Neutrophil (primary cell): ENCODE results near the gene GARNL3.

Experiments used
- H3K27ac ChIP-seq: fragments of 200-600 bp; sonication (generic); 2 replicates; pipeline ENCODE4 v1.5.1; 2016; ENCODE audit warnings: mild to moderate bottlenecking, moderate library complexity
- H3K27me3 ChIP-seq: fragments of 200-600 bp; sonication (generic); 2 replicates; pipeline ENCODE4 v1.6.0; 2016; ENCODE audit warnings: mild to moderate bottlenecking
- H3K36me3 ChIP-seq: fragments of 200-600 bp; sonication (generic); 2 replicates; pipeline ENCODE4 v1.5.1; 2017
- H3K4me1 ChIP-seq, 2 experiments: fragments of 200-600 bp in 1 of 2; sonication (generic) in 1 of 2; 1 replicate in 1 of 2; 2 replicates in 1 of 2; pipeline versions ENCODE4 v1.5.1 to v1.6.1; 2013 to 2016; ENCODE audit warnings: low read depth in 1 of 2, low read length in 1 of 2, mild to moderate bottlenecking in 1 of 2, moderate library complexity in 1 of 2; ENCODE audit not compliant: control insufficient read depth in 1 of 2, insufficient read depth in 1 of 2
- H3K4me3 ChIP-seq, 2 experiments: fragments of 200-600 bp in 1 of 2; sonication (generic) in 1 of 2; 1 replicate in 1 of 2; 2 replicates in 1 of 2; pipeline ENCODE4 v1.5.1; 2013 to 2016; ENCODE audit warnings: low read depth in 1 of 2, low read length in 1 of 2, mild to moderate bottlenecking in 1 of 2, moderate library complexity in 1 of 2
- H3K9me3 ChIP-seq: fragments of 200-600 bp; sonication (generic); 2 replicates; pipeline ENCODE4 v1.5.1; 2016
- TF ChIP-seq, protein P1 (sequence below): fragments of 200-600 bp; sonication (generic); IDR thresholded peaks from 2 replicates; pipeline ENCODE4 v1.5.1; 2016; ENCODE audit warnings: antibody characterized with exemption

GARNL3 gene

DNA sequence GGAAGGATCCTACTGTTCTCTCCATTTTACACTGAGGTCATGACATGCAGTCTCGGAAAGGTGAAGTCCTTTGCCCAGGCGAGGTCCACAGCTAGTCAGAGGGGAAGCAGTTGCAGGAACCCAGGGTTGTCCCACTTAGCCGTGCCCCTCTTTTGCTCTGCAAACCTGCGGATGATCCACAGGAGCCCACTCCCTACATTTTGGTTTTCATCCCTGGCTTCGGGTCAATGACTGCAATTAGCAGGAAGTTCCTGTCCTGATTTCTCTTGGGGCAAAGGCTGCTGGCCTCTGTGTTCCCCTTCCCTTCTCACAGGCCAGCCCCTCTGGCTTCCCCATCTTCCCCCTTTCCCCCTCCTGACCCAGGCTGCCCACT, 133.7 kb downstream of the GARNL3 start:
- TF ChIP-seq, protein P1, sequence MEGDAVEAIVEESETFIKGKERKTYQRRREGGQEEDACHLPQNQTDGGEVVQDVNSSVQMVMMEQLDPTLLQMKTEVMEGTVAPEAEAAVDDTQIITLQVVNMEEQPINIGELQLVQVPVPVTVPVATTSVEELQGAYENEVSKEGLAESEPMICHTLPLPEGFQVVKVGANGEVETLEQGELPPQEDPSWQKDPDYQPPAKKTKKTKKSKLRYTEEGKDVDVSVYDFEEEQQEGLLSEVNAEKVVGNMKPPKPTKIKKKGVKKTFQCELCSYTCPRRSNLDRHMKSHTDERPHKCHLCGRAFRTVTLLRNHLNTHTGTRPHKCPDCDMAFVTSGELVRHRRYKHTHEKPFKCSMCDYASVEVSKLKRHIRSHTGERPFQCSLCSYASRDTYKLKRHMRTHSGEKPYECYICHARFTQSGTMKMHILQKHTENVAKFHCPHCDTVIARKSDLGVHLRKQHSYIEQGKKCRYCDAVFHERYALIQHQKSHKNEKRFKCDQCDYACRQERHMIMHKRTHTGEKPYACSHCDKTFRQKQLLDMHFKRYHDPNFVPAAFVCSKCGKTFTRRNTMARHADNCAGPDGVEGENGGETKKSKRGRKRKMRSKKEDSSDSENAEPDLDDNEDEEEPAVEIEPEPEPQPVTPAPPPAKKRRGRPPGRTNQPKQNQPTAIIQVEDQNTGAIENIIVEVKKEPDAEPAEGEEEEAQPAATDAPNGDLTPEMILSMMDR, result no peak
- H3K4me3 ChIP-seq, result peak overlapping the region; percentile 64 to 95
- H3K27me3 ChIP-seq, result peaks cover 37% of the 10 kb centered on the region
- H3K27ac ChIP-seq, result no peak overlapping the region
- no peaks in the 10 kb centered on the region for H3K9me3 ChIP-seq
- no peaks in the 10 kb centered on the region for H3K36me3 ChIP-seq
- H3K4me1 ChIP-seq, result peaks cover 19 to 21% of the 10 kb centered on the region in 2 experiments

DNA sequence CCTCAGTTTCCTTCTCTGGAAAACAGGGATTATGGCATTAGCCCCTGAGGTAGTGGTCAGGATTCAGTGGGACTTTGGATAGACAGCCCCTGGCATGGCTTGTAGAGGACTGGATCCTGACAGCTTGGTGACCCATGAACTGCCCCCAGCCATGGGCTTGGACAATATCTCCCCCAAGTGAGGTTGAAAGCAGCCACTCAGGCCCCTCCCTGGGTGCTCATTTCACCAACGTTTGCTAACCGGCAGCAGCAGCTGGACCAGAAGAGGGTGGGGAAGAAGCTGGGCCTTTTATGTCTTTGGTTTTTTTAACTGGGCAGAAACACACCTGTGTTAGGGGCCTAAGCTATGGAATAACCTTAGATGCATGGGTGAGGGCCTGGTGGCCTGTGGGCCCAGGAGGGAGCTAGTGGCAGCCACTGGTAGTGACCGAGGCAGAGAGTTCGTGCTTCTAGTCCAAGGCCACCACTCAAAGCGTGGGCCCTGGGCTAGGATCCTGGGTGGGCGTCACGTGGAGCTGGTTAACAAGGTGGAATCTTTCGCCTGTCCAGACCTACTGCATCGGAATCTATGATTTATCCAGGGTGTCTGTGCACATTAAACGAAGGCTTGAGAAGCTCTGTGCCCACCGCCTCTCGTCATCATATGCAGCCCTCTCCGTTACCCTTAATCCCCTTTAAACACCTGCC, 134.3 kb downstream of the GARNL3 start:
- no peak overlapping the region for H3K4me3 ChIP-seq
- H3K4me1 ChIP-seq, result peaks cover 19 to 21% of the 10 kb centered on the region in 2 experiments
- H3K27me3 ChIP-seq, result peaks cover 37% of the 10 kb centered on the region
- no peaks in the 10 kb centered on the region for H3K9me3 ChIP-seq
- TF ChIP-seq, protein P1, result no peak
- no peak overlapping the region for H3K27ac ChIP-seq
- H3K36me3 ChIP-seq, result no peaks in the 10 kb centered on the region

DNA sequence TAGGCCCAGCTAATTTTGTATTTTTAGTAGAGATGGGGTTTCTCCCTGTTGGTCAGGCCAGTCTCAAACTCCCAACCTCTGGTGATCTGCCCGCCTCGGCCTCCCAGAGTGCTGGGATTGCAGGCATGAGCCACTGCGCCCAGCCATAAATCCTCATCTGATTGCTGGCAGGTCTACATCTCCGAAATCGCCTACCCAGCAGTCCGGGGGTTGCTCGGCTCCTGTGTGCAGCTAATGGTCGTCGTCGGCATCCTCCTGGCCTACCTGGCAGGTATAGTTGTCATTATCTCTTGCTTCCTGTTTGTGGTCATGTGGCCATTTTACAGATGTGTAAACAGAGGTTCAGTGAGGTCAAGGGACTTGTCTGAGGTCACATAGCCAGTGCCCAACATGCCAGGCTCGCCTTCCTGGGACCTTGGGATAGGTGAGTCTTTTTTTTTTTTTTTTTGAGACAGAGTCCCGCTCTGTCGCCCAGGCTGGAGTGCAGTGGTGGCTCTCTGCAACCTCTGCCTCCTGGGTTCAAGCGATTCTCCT, 135.2 kb downstream of the GARNL3 start:
- TF ChIP-seq, protein P1, result no peak
- H3K27me3 ChIP-seq, result peaks cover 34% of the 10 kb centered on the region
- no peaks in the 10 kb centered on the region for H3K36me3 ChIP-seq
- H3K4me3 ChIP-seq, result no peak overlapping the region
- no peak overlapping the region for H3K27ac ChIP-seq
- peaks cover 19 to 21% of the 10 kb centered on the region in 2 experiments for H3K4me1 ChIP-seq
- no peaks in the 10 kb centered on the region for H3K9me3 ChIP-seq

DNA sequence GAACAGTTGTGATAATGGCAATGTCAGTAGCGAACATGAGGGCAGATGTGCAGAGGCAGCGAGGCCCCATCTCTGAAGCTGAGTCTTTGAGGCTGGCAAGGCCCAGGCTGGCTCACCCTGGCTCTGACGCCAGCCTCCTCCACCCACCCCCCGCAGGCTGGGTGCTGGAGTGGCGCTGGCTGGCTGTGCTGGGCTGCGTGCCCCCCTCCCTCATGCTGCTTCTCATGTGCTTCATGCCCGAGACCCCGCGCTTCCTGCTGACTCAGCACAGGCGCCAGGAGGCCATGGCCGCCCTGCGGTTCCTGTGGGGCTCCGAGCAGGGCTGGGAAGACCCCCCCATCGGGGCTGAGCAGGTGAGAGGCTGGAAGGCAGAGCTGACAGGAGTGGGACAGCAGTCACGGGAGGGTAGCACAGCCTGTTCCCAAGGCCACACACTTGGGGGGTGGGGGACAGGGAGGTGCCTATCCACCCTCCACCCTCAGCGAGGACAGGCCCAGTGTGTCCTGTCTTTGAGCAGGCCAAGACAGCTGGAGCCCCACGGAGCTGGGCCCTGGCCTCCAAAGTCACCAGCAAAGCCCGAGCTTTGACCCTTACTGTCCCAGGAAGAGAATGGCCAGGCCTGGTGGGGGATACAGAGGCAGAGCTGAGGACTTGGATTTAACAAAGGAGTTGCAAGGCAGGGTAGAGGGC, 138.0 kb downstream of the GARNL3 start:
- H3K4me3 ChIP-seq, result no peak overlapping the region
- H3K27ac ChIP-seq, result no peak overlapping the region
- no peaks in the 10 kb centered on the region for H3K9me3 ChIP-seq
- peaks cover 8 to 11% of the 10 kb centered on the region in 2 experiments for H3K4me1 ChIP-seq
- TF ChIP-seq, protein P1, result no peak
- peaks cover 18% of the 10 kb centered on the region for H3K27me3 ChIP-seq
- no peaks in the 10 kb centered on the region for H3K36me3 ChIP-seq

DNA sequence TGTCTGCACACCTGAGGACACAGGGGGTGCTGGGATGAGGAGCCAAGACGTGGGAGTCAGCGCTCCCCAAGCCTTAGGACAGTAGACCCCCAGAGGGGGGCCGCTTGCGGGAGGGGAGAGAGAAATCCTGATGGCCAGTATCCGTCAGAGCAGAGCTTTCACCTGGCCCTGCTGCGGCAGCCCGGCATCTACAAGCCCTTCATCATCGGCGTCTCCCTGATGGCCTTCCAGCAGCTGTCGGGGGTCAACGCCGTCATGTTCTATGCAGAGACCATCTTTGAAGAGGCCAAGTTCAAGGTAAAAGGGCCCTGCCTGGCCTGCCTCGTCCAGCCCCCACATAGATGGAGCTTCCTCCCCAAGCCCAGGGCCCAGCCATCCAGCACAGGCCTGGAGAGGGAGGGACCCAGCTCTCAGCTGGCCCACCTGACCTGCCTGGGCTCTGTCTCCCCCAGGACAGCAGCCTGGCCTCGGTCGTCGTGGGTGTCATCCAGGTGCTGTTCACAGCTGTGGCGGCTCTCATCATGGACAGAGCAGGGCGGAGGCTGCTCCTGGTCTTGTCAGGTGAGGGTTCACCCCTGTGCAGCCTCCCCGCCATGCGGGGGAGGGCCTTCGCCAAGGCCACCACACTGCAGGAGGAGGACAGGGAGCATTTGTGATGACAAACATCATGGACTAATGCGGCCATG, 139.1 kb downstream of the GARNL3 start:
- Histone ChIP-seq H3K9me3 (no peaks in the 10 kb centered on the region), H3K27me3 (peaks cover 7% of the 10 kb centered on the region), H3K27ac (no peak overlapping the region), H3K4me1 (no peaks in the 10 kb centered on the region), H3K4me3 (no peak overlapping the region), H3K36me3 (no peaks in the 10 kb centered on the region)
- TF ChIP-seq, protein P1, result no peak
